Liver (tissue), 3 donors: Measurements from ENCODE around the gene OTOGL.

ENCODE experiments used
- CTCF ChIP-seq: fragments of 150-350 bp; IDR thresholded peaks from 2 replicates; pipeline ENCODE4 v1.5.1; 2017; ENCODE audit warnings: improper control_type of control experiment, low read depth, low read length; ENCODE audit not compliant: missing input control
- EGR1 ChIP-seq, 2 donors: IDR thresholded peaks; 2 replicates each; pipeline ENCODE4 v1.6.1; 2016 to 2018; ENCODE audit warnings: antibody characterized with exemption in 2 of 2, low read depth in 2 of 2
- JUND ChIP-seq, 2 donors: IDR thresholded peaks; 2 replicates each; pipeline ENCODE4 v1.6.1; 2016; ENCODE audit warnings: antibody characterized with exemption in 2 of 2
- MAX ChIP-seq: IDR thresholded peaks from 2 replicates; pipeline ENCODE4 v1.6.1; 2016; ENCODE audit warnings: antibody characterized with exemption
- REST ChIP-seq: IDR thresholded peaks from 2 replicates; pipeline ENCODE4 v1.6.1; 2016; ENCODE audit warnings: antibody characterized with exemption, mild to moderate bottlenecking
- SP1 ChIP-seq: IDR thresholded peaks from 2 replicates; pipeline ENCODE4 v1.6.1; 2018; ENCODE audit warnings: antibody characterized with exemption, mild to moderate bottlenecking
- TAF1 ChIP-seq: conservative IDR thresholded peaks from 2 replicates; pipeline ENCODE4 v1.6.1; 2016; ENCODE audit warnings: antibody characterized with exemption, mild to moderate bottlenecking
- YY1 ChIP-seq: IDR thresholded peaks from 2 replicates; pipeline ENCODE4 v1.6.1; 2016; ENCODE audit warnings: antibody characterized with exemption, mild to moderate bottlenecking
- ZBTB33 ChIP-seq: IDR thresholded peaks from 2 replicates; pipeline ENCODE4 v1.6.1; 2016; ENCODE audit warnings: antibody characterized with exemption
- donor health status: healthy.
- donor health status: healthy.

GRCh38 chr12:80313209-80313608 lies 213.9 kb downstream of the OTOGL start:
- TF ChIP-seq JUND (IDR thresholded peaks at IDR 0.05) (no peak), CTCF (no peak), YY1 (no peak), REST (no peak), EGR1 (IDR thresholded peaks at IDR 0.05; ENCODE audit: low read depth in 2 of 2) (no peak), MAX (no peak), SP1 (no peak), ZBTB33 (no peak), TAF1 (no peak)
